PC-9 (cell line): ENCODE measurements around the gene SCAF8.

ENCODE experiments used
- EZH2 ChIP-seq: fragments of 200-600 bp; sonication (generic); IDR thresholded peaks from 2 replicates; pipeline ENCODE4 v1.8.0; 2017; ENCODE audit warnings: antibody characterized with exemption, low read depth
- TF ChIP-seq, protein P1 (sequence below): fragments of 200-600 bp; sonication (generic); conservative IDR thresholded peaks from 2 replicates; pipeline ENCODE4 v1.6.1; 2017; ENCODE audit warnings: mixed run types, antibody characterized with exemption, mild to moderate bottlenecking, moderate library complexity

DNA sequence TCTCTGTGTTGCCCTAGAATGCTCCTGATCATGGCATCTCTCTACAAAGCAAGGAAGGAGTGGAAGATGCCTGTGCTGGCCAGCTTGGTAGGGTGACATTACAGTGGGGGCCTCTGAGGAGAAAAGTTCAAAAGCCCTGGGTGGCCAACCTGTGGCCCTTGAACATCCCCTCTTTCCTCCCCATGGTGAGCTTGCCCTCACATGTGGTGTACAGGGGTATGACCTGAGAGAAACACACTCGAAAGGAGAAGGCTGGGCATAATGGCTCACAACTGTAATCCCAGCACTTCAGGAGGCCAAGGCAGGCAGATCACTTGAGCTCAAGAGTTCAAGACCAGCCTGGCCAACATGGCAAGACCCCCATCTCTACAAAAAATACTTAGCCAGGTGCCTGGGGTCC, 36.6 kb upstream of the SCAF8 start:
- TF ChIP-seq, protein P1, sequence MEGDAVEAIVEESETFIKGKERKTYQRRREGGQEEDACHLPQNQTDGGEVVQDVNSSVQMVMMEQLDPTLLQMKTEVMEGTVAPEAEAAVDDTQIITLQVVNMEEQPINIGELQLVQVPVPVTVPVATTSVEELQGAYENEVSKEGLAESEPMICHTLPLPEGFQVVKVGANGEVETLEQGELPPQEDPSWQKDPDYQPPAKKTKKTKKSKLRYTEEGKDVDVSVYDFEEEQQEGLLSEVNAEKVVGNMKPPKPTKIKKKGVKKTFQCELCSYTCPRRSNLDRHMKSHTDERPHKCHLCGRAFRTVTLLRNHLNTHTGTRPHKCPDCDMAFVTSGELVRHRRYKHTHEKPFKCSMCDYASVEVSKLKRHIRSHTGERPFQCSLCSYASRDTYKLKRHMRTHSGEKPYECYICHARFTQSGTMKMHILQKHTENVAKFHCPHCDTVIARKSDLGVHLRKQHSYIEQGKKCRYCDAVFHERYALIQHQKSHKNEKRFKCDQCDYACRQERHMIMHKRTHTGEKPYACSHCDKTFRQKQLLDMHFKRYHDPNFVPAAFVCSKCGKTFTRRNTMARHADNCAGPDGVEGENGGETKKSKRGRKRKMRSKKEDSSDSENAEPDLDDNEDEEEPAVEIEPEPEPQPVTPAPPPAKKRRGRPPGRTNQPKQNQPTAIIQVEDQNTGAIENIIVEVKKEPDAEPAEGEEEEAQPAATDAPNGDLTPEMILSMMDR = no peak
- no peak for TF ChIP-seq EZH2
